DND-41 (cell line): ENCODE results near the gene NOL3.

ENCODE experiments used
- ATAC-seq: fragments of 200-7000 bp; cut with Tn5 transposase; 3 replicates; pipeline ENCODE4 v1.9.1; 2021; ENCODE audit warnings: low read depth; ENCODE audit not compliant: insufficient read depth
- DNase-seq: peaks from one replicate; pipeline ENCODE4 v3.0.0-alpha.2; 2020
- H2AFZ ChIP-seq: 2 replicates; pipeline ENCODE4 v1.6.0; 2012; ENCODE audit warnings: low read depth, low read length
- H3K27ac ChIP-seq: 2 replicates; pipeline ENCODE4 v1.5.1; 2012; ENCODE audit warnings: low read length, inconsistent platforms
- H3K27me3 ChIP-seq: fragments of 200-600 bp; sonication (generic); 2 replicates; pipeline ENCODE4 v1.6.0; 2012; ENCODE audit warnings: low read length, mild to moderate bottlenecking, inconsistent platforms; ENCODE audit not compliant: insufficient read depth, poor library complexity
- H3K36me3 ChIP-seq: 2 replicates; pipeline ENCODE4 v1.5.1; 2012; ENCODE audit warnings: low read length, inconsistent platforms; ENCODE audit not compliant: insufficient read depth
- H3K4me1 ChIP-seq: 2 replicates; pipeline ENCODE4 v1.5.1; 2012; ENCODE audit warnings: mild to moderate bottlenecking, low read length; ENCODE audit not compliant: insufficient read depth
- H3K4me2 ChIP-seq: 2 replicates; pipeline ENCODE4 v1.6.0; 2012; ENCODE audit warnings: mild to moderate bottlenecking, moderate library complexity, low read length, inconsistent platforms; ENCODE audit not compliant: insufficient read depth
- H3K4me3 ChIP-seq, 2 experiments: fragments of 200-600 bp in 1 of 2; shearing (Covaris generic) in 1 of 2; 2 replicates each; pipeline ENCODE4 v1.5.1; 2012 to 2016; ENCODE audit warnings: inconsistent platforms in 2 of 2, low read length in 2 of 2, mild to moderate bottlenecking in 2 of 2, low read depth in 1 of 2, moderate library complexity in 1 of 2
- H3K79me2 ChIP-seq: 2 replicates; pipeline ENCODE4 v1.6.0; 2012; ENCODE audit warnings: low read length, inconsistent platforms; ENCODE audit not compliant: insufficient read depth
- H3K9ac ChIP-seq: 2 replicates; pipeline ENCODE4 v1.6.0; 2012; ENCODE audit warnings: low read depth, mild to moderate bottlenecking, inconsistent platforms, low read length, moderate library complexity
- H3K9me3 ChIP-seq: 2 replicates; pipeline ENCODE4 v1.5.1; 2012; ENCODE audit warnings: low read length, moderate library complexity, mild to moderate bottlenecking, inconsistent platforms; ENCODE audit not compliant: insufficient read depth, severe bottlenecking
- H4K20me1 ChIP-seq: 2 replicates; pipeline ENCODE4 v1.6.0; 2012; ENCODE audit warnings: low read length; ENCODE audit not compliant: insufficient read depth
- EZH2 ChIP-seq: IDR thresholded peaks from 3 replicates; pipeline ENCODE4 v1.6.1; 2012; ENCODE audit warnings: borderline replicate concordance, low read depth, mild to moderate bottlenecking, moderate library complexity, low read length, inconsistent platforms; ENCODE audit not compliant: severe bottlenecking
- TF ChIP-seq, protein P1 (sequence below): IDR thresholded peaks from 2 replicates; pipeline ENCODE4 v1.5.1; 2012; ENCODE audit warnings: borderline replicate concordance, low read length, moderate library complexity, mild to moderate bottlenecking; ENCODE audit not compliant: poor library complexity, severe bottlenecking; ENCODE audit errors: extremely low read depth

Gene NOL3

DNA sequence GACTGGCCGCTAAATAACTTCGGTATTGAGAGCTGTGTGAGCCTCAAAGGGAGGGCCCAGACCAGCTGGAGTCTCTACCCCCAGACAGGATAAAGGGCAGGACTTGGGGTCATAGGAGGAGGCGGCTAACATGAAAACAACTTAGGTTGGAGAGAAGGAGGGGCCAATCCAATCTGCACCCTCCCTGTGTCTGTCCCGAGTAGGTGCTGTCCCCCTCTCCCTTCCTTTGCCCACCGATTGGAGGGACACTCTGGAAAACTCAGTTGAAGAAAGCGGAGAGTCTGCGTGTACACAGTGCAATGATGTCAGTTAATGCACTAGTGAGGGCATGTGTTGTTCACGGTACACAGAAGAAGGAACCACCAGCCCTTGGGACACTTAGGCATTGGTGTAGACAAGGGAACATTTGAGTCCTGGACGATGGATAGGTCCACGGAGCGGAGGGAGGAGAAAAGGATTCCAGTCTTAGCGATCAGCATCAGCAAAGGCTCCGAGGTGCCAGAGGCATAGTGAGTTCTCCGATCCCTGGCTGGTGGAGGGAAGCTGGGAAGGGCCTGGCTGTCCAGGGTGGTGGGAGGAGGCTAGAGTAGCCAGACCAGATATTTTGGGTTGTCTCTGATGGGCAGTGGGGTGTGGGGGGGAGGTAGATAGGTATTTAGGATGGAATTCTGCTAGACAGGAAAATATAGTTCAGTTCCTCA, 761 bp downstream of the NOL3 start:
- DNase-seq (no peak), ATAC-seq (0 out of 3 replicates have a peak, but pooled peaks have one; percentile 2)
- H3K9ac ChIP-seq: no peak overlapping the region
- H3K27me3 ChIP-seq: peaks cover 3% of the 10 kb centered on the region
- TF ChIP-seq, protein P1, sequence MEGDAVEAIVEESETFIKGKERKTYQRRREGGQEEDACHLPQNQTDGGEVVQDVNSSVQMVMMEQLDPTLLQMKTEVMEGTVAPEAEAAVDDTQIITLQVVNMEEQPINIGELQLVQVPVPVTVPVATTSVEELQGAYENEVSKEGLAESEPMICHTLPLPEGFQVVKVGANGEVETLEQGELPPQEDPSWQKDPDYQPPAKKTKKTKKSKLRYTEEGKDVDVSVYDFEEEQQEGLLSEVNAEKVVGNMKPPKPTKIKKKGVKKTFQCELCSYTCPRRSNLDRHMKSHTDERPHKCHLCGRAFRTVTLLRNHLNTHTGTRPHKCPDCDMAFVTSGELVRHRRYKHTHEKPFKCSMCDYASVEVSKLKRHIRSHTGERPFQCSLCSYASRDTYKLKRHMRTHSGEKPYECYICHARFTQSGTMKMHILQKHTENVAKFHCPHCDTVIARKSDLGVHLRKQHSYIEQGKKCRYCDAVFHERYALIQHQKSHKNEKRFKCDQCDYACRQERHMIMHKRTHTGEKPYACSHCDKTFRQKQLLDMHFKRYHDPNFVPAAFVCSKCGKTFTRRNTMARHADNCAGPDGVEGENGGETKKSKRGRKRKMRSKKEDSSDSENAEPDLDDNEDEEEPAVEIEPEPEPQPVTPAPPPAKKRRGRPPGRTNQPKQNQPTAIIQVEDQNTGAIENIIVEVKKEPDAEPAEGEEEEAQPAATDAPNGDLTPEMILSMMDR: no peak
- no peak for TF ChIP-seq EZH2
- peaks cover 10% of the 10 kb centered on the region for H4K20me1 ChIP-seq
- H3K36me3 ChIP-seq: no peaks in the 10 kb centered on the region
- peaks cover 31% of the 10 kb centered on the region for H3K4me1 ChIP-seq
- no peak overlapping the region for H3K4me3 ChIP-seq
- peak overlapping the region; percentile 63; the same call in 1 of the 2 replicates for H3K4me2 ChIP-seq
- no peak overlapping the region for H2AFZ ChIP-seq
- H3K9me3 ChIP-seq: no peaks in the 10 kb centered on the region
- no peak overlapping the region for H3K27ac ChIP-seq
- no peaks in the 10 kb centered on the region for H3K79me2 ChIP-seq

DNA sequence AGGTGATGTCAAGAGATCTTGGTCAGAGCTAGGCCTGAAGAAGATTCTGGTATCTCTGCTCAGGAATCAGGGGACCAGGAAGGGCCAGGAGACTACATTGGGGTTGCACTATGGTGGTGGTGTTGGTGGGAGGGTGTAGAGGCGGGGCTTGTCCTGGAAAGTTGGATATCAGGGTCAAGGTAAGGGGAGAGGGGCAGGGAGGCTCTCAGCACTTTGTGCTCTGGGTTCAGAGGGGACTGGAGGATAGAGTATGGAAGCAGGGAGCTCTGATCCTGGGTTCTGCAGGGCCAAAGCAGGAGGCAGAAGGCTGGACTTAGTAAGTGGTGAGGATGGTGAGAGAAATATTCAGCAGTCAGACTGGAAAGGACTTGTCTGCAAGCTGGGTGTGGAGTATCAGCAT, 3.0 kb downstream of the NOL3 start:
- DNase-seq (no peak), ATAC-seq (no peak)
- Histone ChIP-seq H3K27me3 (peaks cover 3% of the 10 kb centered on the region), H3K4me1 (peaks cover 31% of the 10 kb centered on the region), H3K9ac (no peak overlapping the region), H3K4me2 (peak overlapping the region; percentile 60; the same call in 1 of the 2 replicates), H4K20me1 (peaks cover 10% of the 10 kb centered on the region), H3K9me3 (no peaks in the 10 kb centered on the region), H3K36me3 (no peaks in the 10 kb centered on the region), H3K27ac (no peak overlapping the region), H3K79me2 (no peaks in the 10 kb centered on the region), H3K4me3 (no peak overlapping the region), H2AFZ (no peak overlapping the region)
- TF ChIP-seq EZH2: no peak
- TF ChIP-seq, protein P1: no peak

DNA sequence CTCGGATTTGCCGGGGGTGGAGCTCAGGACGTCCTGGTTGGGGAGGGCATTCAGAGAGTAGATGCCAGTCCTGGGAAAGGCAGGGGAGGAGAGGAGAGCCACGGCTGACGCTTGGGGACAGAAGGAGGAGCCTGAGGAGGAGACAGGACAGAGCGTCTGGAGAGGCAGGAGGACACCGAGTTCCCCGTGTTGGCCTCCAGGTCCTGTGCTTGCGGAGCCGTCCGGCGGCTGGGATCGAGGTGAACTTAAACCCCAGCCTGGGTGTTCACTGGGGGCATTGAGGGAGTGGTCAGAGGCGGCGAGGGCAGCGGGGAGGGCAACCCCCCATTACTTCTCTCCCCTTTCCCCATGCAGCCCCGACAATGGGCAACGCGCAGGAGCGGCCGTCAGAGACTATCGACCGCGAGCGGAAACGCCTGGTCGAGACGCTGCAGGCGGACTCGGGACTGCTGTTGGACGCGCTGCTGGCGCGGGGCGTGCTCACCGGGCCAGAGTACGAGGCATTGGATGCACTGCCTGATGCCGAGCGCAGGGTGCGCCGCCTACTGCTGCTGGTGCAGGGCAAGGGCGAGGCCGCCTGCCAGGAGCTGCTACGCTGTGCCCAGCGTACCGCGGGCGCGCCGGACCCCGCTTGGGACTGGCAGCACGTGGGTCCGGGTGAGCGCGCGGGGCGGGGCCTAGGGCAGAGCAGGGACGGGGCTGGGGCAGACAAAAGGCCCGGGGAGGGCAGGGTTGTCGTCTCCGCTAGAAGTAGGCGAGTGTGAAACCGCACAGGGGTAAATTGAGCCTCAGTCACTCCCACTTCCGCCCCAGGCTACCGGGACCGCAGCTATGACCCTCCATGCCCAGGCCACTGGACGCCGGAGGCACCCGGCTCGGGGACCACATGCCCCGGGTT, 3.7 kb downstream of the NOL3 start:
- peaks cover 29% of the 10 kb centered on the region for H3K4me1 ChIP-seq

More for the DNA sequence above, 3.7 kb downstream of the NOL3 start:
- peak overlapping the region; percentile 60 for H3K4me2 ChIP-seq
- H3K9me3 ChIP-seq: no peaks in the 10 kb centered on the region
- H3K9ac ChIP-seq: peak overlapping the region; percentile 30; the same call in 1 of the 2 replicates
- no peak for TF ChIP-seq EZH2
- TF ChIP-seq, protein P1: no peak
- peak overlapping the region in 1 of 2 experiments; percentile 37; a peak in 1 of 4 replicates for H3K4me3 ChIP-seq
- peak; percentile 66 for DNase-seq
- no peak overlapping the region for H2AFZ ChIP-seq
- peaks cover 3% of the 10 kb centered on the region for H3K27me3 ChIP-seq
- H4K20me1 ChIP-seq: peaks cover 13% of the 10 kb centered on the region
- H3K27ac ChIP-seq: no peak overlapping the region
- no peaks in the 10 kb centered on the region for H3K79me2 ChIP-seq
- ATAC-seq: peak; percentile 75
- no peaks in the 10 kb centered on the region for H3K36me3 ChIP-seq
